Small intestine (tissue), 7 donors: Measurements from ENCODE around the gene OGFOD1. TPM values are rescaled to one million over a fixed set of nuclear protein-coding genes. Genes with fewer than 3 reads are reported as not detected.

Experiments
- DNase-seq, 2 donors: peaks; one replicate each; pipeline versions ENCODE4 v3.0.0 to v3.0.0-alpha.2; 2013
- FAIRE-seq: peaks from 2 replicates; lab custom pipeline; 2012; peaks lifted over from hg19 to GRCh38; lab: Jason Lieb, UNC
- H3K27ac ChIP-seq, 3 donors: one replicate each; pipeline ENCODE4 v1.5.1; 2013; ENCODE audit warnings: low read length in 2 of 3, mild to moderate bottlenecking in 2 of 3, control low read depth in 1 of 3, inconsistent platforms in 1 of 3, low read depth in 1 of 3, moderate library complexity in 1 of 3
- H3K27me3 ChIP-seq, 3 donors: one replicate each; pipeline ENCODE4 v1.6.1; 2013; ENCODE audit warnings: low read length in 3 of 3, inconsistent platforms in 1 of 3; ENCODE audit not compliant: control insufficient read depth in 3 of 3, insufficient read depth in 3 of 3
- H3K36me3 ChIP-seq, 3 donors: one replicate each; pipeline ENCODE4 v1.6.1; 2013; ENCODE audit warnings: low read length in 3 of 3, inconsistent platforms in 1 of 3, low read depth in 1 of 3, mild to moderate bottlenecking in 1 of 3, moderate library complexity in 1 of 3; ENCODE audit not compliant: control insufficient read depth in 3 of 3, insufficient read depth in 2 of 3
- H3K4me1 ChIP-seq, 3 donors: one replicate each; pipeline ENCODE4 v1.6.1; 2013; ENCODE audit warnings: low read length in 2 of 3, inconsistent platforms in 1 of 3, low read depth in 1 of 3, mild to moderate bottlenecking in 1 of 3, moderate library complexity in 1 of 3; ENCODE audit not compliant: control insufficient read depth in 3 of 3, insufficient read depth in 2 of 3
- H3K4me3 ChIP-seq, 3 donors: one replicate each; pipeline ENCODE4 v1.5.1; 2013; ENCODE audit warnings: low read length in 3 of 3, control low read depth in 1 of 3, inconsistent platforms in 1 of 3, low read depth in 1 of 3, mild to moderate bottlenecking in 1 of 3, moderate library complexity in 1 of 3
- H3K9me3 ChIP-seq, 2 donors: one replicate each; pipeline ENCODE4 v1.6.1; 2013; ENCODE audit warnings: low read depth in 1 of 2, low read length in 1 of 2; ENCODE audit not compliant: control insufficient read depth in 2 of 2, insufficient read depth in 1 of 2
- WGBS, 3 donors: extraction: QIAGEN DNeasy Blood & Tissue Kit; methylation state at CpG; one replicate each; pipeline ENCODE4 v1.1.7; 2013; 5-methylcytosine and 5-hydroxymethylcytosine counted together
- polyA plus RNA-seq, 4 donors: library from polyadenylated mRNA; stranded (reverse) in 3 of 4; unstranded in 1 of 4; fragments of 200-250 nt in 3 of 4; fragments of 120-200 nt in 1 of 4; gene quantifications; one replicate each; pipeline versions ENCODE4 v1.2.1 to v1.2.3, GENCODE V29; 2013
- donor health status: healthy with polysubstance abuse.
- donor health status: control.
- donor health status: control.
- donor health status: Bipolar disorder and iron deficiency.
- donor health status: healthy.

The OGFOD1 gene
- polyA plus RNA-seq, 4 donors, result 5.9 to 30.2 (median 12.0) TPM

- no peaks in the 10 kb centered on the region for H3K27me3 ChIP-seq
- H3K36me3 ChIP-seq, result peaks cover 0 to 3% (median 0%) of the 10 kb centered on the region in 3 donors
- WGBS, 3 donors, result 8 to 15% (median 15%) methylated on average over 7 of the region's 7 CpGs
- H3K4me1 ChIP-seq, result peaks cover 8 to 22% (median 14%) of the 10 kb centered on the region in 3 donors
- FAIRE-seq (no peak), DNase-seq (peak; percentile 27 to 35)
- H3K4me3 ChIP-seq, result peak overlapping the region; percentile 57 to 99 (median 96)
- no peaks in the 10 kb centered on the region for H3K9me3 ChIP-seq
- H3K27ac ChIP-seq, result peak overlapping the region; percentile 47 to 97 (median 74)
These were observed 27.6 kb upstream of the OGFOD1 start for GRCh38 chr16:56423584-56424403.

- peak overlapping the region; percentile 47 to 97 (median 74) for H3K27ac ChIP-seq
- DNase-seq (peak; percentile 31 to 44), FAIRE-seq (no peak)
- no peaks in the 10 kb centered on the region for H3K9me3 ChIP-seq
- H3K4me3 ChIP-seq, result peak overlapping the region; percentile 57 to 99 (median 96)
- peaks cover 8 to 22% (median 14%) of the 10 kb centered on the region in 3 donors for H3K4me1 ChIP-seq
- WGBS, 3 donors, result 1 to 2% (median 1%) methylated on average over 16 of the region's 16 CpGs
- peaks cover 0 to 4% (median 0%) of the 10 kb centered on the region in 3 donors for H3K36me3 ChIP-seq
- no peaks in the 10 kb centered on the region for H3K27me3 ChIP-seq
These were observed 27.0 kb upstream of the OGFOD1 start for GRCh38 chr16:56424404-56424764.

GRCh38 chr16:56424791-56425438 is 26.4 kb upstream of the OGFOD1 start:
- DNase-seq (peak in 1 of 2 donors; percentile 76), FAIRE-seq (no peak)
- H3K4me1 ChIP-seq, result peaks cover 8 to 21% (median 14%) of the 10 kb centered on the region in 3 donors
- no peaks in the 10 kb centered on the region for H3K9me3 ChIP-seq
- peak overlapping the region; percentile 74 to 97 (median 91) for H3K27ac ChIP-seq
- H3K27me3 ChIP-seq, result no peaks in the 10 kb centered on the region
- 0 to 1% (median 1%) methylated on average over 46 to 79 of the region's 79 CpGs for WGBS, 3 donors
- H3K36me3 ChIP-seq, result peaks cover 0 to 4% (median 0%) of the 10 kb centered on the region in 3 donors
- peak overlapping the region; percentile 57 to 99 (median 96) for H3K4me3 ChIP-seq

GRCh38 chr16:56425439-56425832 is 25.9 kb upstream of the OGFOD1 start, which contains the start of gene AMFR:
Gene AMFR, minus strand, starts transcription at chr16:56425545. Its CDS starts 218 bp downstream, at chr16:56425327.
- peaks cover 8 to 17% (median 14%) of the 10 kb centered on the region in 3 donors for H3K4me1 ChIP-seq
- FAIRE-seq, result no peak

GRCh38 chr16:56426585-56426984 is 24.8 kb upstream of the OGFOD1 start:
- Histone ChIP-seq H3K27ac (no peak overlapping the region), H3K27me3 (no peaks in the 10 kb centered on the region), H3K4me3 (no peak overlapping the region), H3K9me3 (no peaks in the 10 kb centered on the region), H3K4me1 (peaks cover 6 to 17% (median 14%) of the 10 kb centered on the region in 3 donors), H3K36me3 (peaks cover 0 to 4% (median 0%) of the 10 kb centered on the region in 3 donors)
- peak; percentile 21 to 25 for DNase-seq
- WGBS, 3 donors, result 59 to 82% (median 71%) methylated on average over 4 of the region's 4 CpGs
- no peak for FAIRE-seq

More at GRCh38 chr16:56425439-56425832, 25.9 kb upstream of the OGFOD1 start, which contains the start of gene AMFR:
- no peaks in the 10 kb centered on the region for H3K27me3 ChIP-seq
- H3K9me3 ChIP-seq, result no peaks in the 10 kb centered on the region
- DNase-seq, result peak; percentile 79 to 91
- WGBS, 3 donors, result 0 to 1% (median 1%) methylated on average over 16 to 57 of the region's 57 CpGs
- H3K36me3 ChIP-seq, result peaks cover 0 to 4% (median 0%) of the 10 kb centered on the region in 3 donors
- peak within 1 kb of the TSS; percentile 57 to 99 (median 96) for H3K4me3 ChIP-seq
- peak within 1 kb of the TSS; percentile 74 to 97 (median 91) for H3K27ac ChIP-seq

- Histone ChIP-seq H3K36me3 (peaks cover 0 to 2% (median 0%) of the 10 kb centered on the region in 3 donors), H3K4me3 (no peak overlapping the region), H3K9me3 (no peaks in the 10 kb centered on the region), H3K27ac (no peak overlapping the region), H3K27me3 (no peaks in the 10 kb centered on the region), H3K4me1 (peaks cover under 1 to 4% (median 4%) of the 10 kb centered on the region in 3 donors)
- no peak for FAIRE-seq
- DNase-seq, result peak in 1 of 2 donors; percentile 25
- 76 to 82% (median 77%) methylated on average over 1 of the region's 1 CpG for WGBS, 3 donors
These were observed 23.3 kb upstream of the OGFOD1 start for GRCh38 chr16:56428091-56428490.

- Histone ChIP-seq H3K27ac (no peak overlapping the region), H3K36me3 (peaks cover 8 to 21% (median 11%) of the 10 kb centered on the region in 3 donors), H3K4me3 (no peak overlapping the region), H3K9me3 (no peaks in the 10 kb centered on the region), H3K4me1 (no peaks in the 10 kb centered on the region), H3K27me3 (no peaks in the 10 kb centered on the region)
- FAIRE-seq (no peak), DNase-seq (no peak)
These were observed 15.1 kb upstream of the OGFOD1 start for GRCh38 chr16:56436258-56436657.

- H3K4me3 ChIP-seq, result no peak overlapping the region
- no peak for FAIRE-seq
- H3K36me3 ChIP-seq, result peaks cover 10 to 25% (median 12%) of the 10 kb centered on the region in 3 donors
- H3K27ac ChIP-seq, result no peak overlapping the region
- 88 to 100% (median 100%) methylated on average over 1 of the region's 1 CpG for WGBS, 3 donors
- no peaks in the 10 kb centered on the region for H3K4me1 ChIP-seq
- no peak for DNase-seq
- H3K27me3 ChIP-seq, result no peaks in the 10 kb centered on the region
- H3K9me3 ChIP-seq, result no peaks in the 10 kb centered on the region
These were observed 13.3 kb upstream of the OGFOD1 start for GRCh38 chr16:56438038-56438437.
